SK-N-SH (cell line): ENCODE results near the gene BTK. TPM values are rescaled to one million over a fixed set of nuclear protein-coding genes. Genes with fewer than 3 reads are reported as not detected.
A peak's percentile ranks its signal among the peaks of the same experiment; 100 is the strongest.

Experiments
- CTCF ChIA-PET: fragments of 300-600, 350-600 bp; formaldehyde crosslinking; extraction: SDS; loops from one replicate; lab custom pipeline; 2021; lab: Yijun Ruan, JAX
- POLR2A ChIA-PET: fragments of 350-600 bp; sonication (Branson Sonifier 250); formaldehyde crosslinking; extraction: SDS; loops from one replicate; lab custom pipeline; 2020; ENCODE audit warnings: antibody characterized with exemption, inconsistent platforms; lab: Yijun Ruan, JAX
- DNase-seq: peaks from one replicate; pipeline ENCODE4 v3.0.0; 2012
- H2AFZ ChIP-seq: fragments of 200-600 bp; sonication (generic); 2 replicates; pipeline ENCODE4 v1.8.1; 2016; ENCODE audit warnings: antibody characterized with exemption, mild to moderate bottlenecking, low read depth
- H3F3A ChIP-seq: fragments of 200-600 bp; sonication (generic); replicated peaks from 2 replicates; pipeline ENCODE3; 2016; ENCODE audit warnings: antibody characterized with exemption, mild to moderate bottlenecking; ENCODE audit not compliant: insufficient read depth
- H3K27ac ChIP-seq, 2 experiments: fragments of 200-500 bp in 1 of 2; fragments of 200-600 bp in 1 of 2; sonication (Bioruptor generic) in 1 of 2; sonication (generic), shearing (Covaris generic) in 1 of 2; 2 replicates each; pipeline versions ENCODE4 v1.5.1 to v1.6.1; 2014 to 2016; ENCODE audit warnings: low read depth in 2 of 2, inconsistent platforms in 1 of 2, low read length in 1 of 2, mild to moderate bottlenecking in 1 of 2, mixed read lengths in 1 of 2
- H3K27me3 ChIP-seq: fragments of 200-600 bp; sonication (generic), shearing (Covaris generic); 2 replicates; pipeline ENCODE4 v1.6.1; 2016; ENCODE audit warnings: mixed run types; ENCODE audit not compliant: insufficient read depth
- H3K36me3 ChIP-seq, 2 experiments: fragments of 200-500 bp in 1 of 2; fragments of 200-600 bp in 1 of 2; sonication (Bioruptor generic) in 1 of 2; sonication (generic) in 1 of 2; replicated peaks in 1 of 2; 2 replicates each; pipeline versions ENCODE3 to v1.5.1; 2014 to 2016; ENCODE audit warnings: low read length in 1 of 2, mild to moderate bottlenecking in 1 of 2; ENCODE audit not compliant: insufficient read depth in 2 of 2, control insufficient read depth in 1 of 2
- H3K4me1 ChIP-seq, 2 experiments: fragments of 200-500 bp in 1 of 2; fragments of 200-600 bp in 1 of 2; sonication (Bioruptor generic) in 1 of 2; sonication (generic), shearing (Covaris generic) in 1 of 2; 2 replicates each; pipeline versions ENCODE4 v1.5.1 to v1.6.1; 2014 to 2016; ENCODE audit warnings: low read depth in 1 of 2, low read length in 1 of 2, mixed run types in 1 of 2; ENCODE audit not compliant: insufficient read depth in 2 of 2, control insufficient read depth in 1 of 2
- H3K4me2 ChIP-seq: fragments of 200-600 bp; sonication (generic), shearing (Covaris generic); 2 replicates; pipeline ENCODE4 v1.6.1; 2017; ENCODE audit warnings: mixed run types
- H3K4me3 ChIP-seq, 2 experiments: fragments of 200-500 bp in 1 of 2; fragments of 200-600 bp in 1 of 2; sonication (Bioruptor generic) in 1 of 2; sonication (generic), shearing (Covaris generic) in 1 of 2; 2 replicates each; pipeline versions ENCODE4 v1.5.1 to v1.8.1; 2014 to 2016; ENCODE audit warnings: low read depth in 2 of 2, inconsistent platforms in 1 of 2, low read length in 1 of 2, mild to moderate bottlenecking in 1 of 2, mixed read lengths in 1 of 2, moderate library complexity in 1 of 2
- H3K79me2 ChIP-seq: fragments of 200-600 bp; sonication (generic); 2 replicates; pipeline ENCODE4 v1.8.1; 2017; ENCODE audit warnings: mild to moderate bottlenecking; ENCODE audit not compliant: insufficient read depth
- H3K9ac ChIP-seq: fragments of 200-600 bp; sonication (generic); 2 replicates; pipeline ENCODE4 v1.6.1; 2017; ENCODE audit warnings: mixed run types
- H3K9me2 ChIP-seq: fragments of 200-600 bp; sonication (generic); 2 replicates; pipeline ENCODE4 v1.6.1; 2017; ENCODE audit warnings: mixed run types
- H3K9me3 ChIP-seq: fragments of 200-600 bp; sonication (generic); 2 replicates; pipeline ENCODE4 v1.6.1; 2017; ENCODE audit warnings: mixed run types, mild to moderate bottlenecking, moderate library complexity
- H4K20me1 ChIP-seq: fragments of 200-600 bp; sonication (generic); 2 replicates; pipeline ENCODE4 v1.6.1; 2017; ENCODE audit warnings: mild to moderate bottlenecking, mixed run types; ENCODE audit not compliant: insufficient read depth
- EZH2phosphoT487 ChIP-seq: fragments of 200-600 bp; sonication (generic); IDR thresholded peaks from 2 replicates; pipeline ENCODE4 v1.6.1; 2017; ENCODE audit warnings: low read depth, mixed run types, mild to moderate bottlenecking, antibody characterized with exemption, moderate library complexity, borderline replicate concordance
- FOXJ3 ChIP-seq: sonication (generic); formaldehyde crosslinking; IDR thresholded peaks from 2 replicates; pipeline ENCODE4 v1.5.1; 2020; ENCODE audit warnings: mild to moderate bottlenecking, missing genetic modification reagents
- GABPA ChIP-seq: IDR thresholded peaks from 2 replicates; pipeline ENCODE4 v1.4.0; 2012; ENCODE audit warnings: low read depth, mild to moderate bottlenecking
- GATA2 ChIP-seq: sonication (generic); formaldehyde crosslinking; IDR thresholded peaks from 2 replicates; pipeline ENCODE4 v1.5.0; 2020; ENCODE audit warnings: mild to moderate bottlenecking, missing genetic modification reagents
- MEF2A ChIP-seq: IDR thresholded peaks from 2 replicates; pipeline ENCODE4 v1.4.0; 2012; ENCODE audit warnings: low read depth, borderline replicate concordance
- NFIC ChIP-seq: IDR thresholded peaks from 2 replicates; pipeline ENCODE4 v1.4.0; 2012; ENCODE audit warnings: borderline replicate concordance
- NRF1 ChIP-seq: IDR thresholded peaks from 2 replicates; pipeline ENCODE4 v1.6.1; 2012; ENCODE audit warnings: low read depth, mild to moderate bottlenecking, low read length
- POLR2AphosphoS5 ChIP-seq: IDR thresholded peaks from 2 replicates; pipeline ENCODE4 v1.6.1; 2012; ENCODE audit warnings: low read depth, low read length
- RFX5 ChIP-seq: IDR thresholded peaks from 2 replicates; pipeline ENCODE4 v1.6.1; 2012; ENCODE audit warnings: mild to moderate bottlenecking, improper control_type of control experiment, low read length
- TAF1 ChIP-seq: IDR thresholded peaks from 2 replicates; pipeline ENCODE4 v1.6.1; 2012; ENCODE audit warnings: low read depth, mild to moderate bottlenecking, low read length, moderate library complexity, borderline replicate concordance
- TCF12 ChIP-seq: IDR thresholded peaks from 2 replicates; pipeline ENCODE4 v1.4.0; 2012
- WGBS: methylation state at CpG from one replicate; pipeline ENCODE4 v1.1.6; 2017; ENCODE audit warnings: low lambda C conversion rate; 5-methylcytosine and 5-hydroxymethylcytosine counted together
- polyA plus RNA-seq, 3 experiments: library from polyadenylated mRNA; depleted of rRNA; stranded (reverse); fragments of >200 nt; gene quantifications; 2 replicates each; pipeline ENCODE4 v1.2.3, GENCODE V29; 2012
- TF ChIP-seq, protein P1 (sequence below): fragments of 200-600 bp; sonication (generic); IDR thresholded peaks from 2 replicates; pipeline ENCODE4 v1.6.1; 2017; ENCODE audit warnings: antibody characterized with exemption, mild to moderate bottlenecking, moderate library complexity
- TF ChIP-seq, protein P2 (sequence below): IDR thresholded peaks from 2 replicates; pipeline ENCODE4; 2012
- TF ChIP-seq, protein P3 (sequence below): IDR thresholded peaks from 2 replicates; pipeline ENCODE4 v1.4.0; 2012; ENCODE audit warnings: low read depth, borderline replicate concordance
- TF ChIP-seq, protein P4 (sequence below): fragments of 150-350 bp; IDR thresholded peaks from 2 replicates; pipeline ENCODE4 v1.6.1; 2017; ENCODE audit warnings: antibody characterized with exemption, low read length, low read depth, borderline replicate concordance

Gene BTK
- polyA plus RNA-seq, 1 of the 3 experiments (the other 2 are of a cell fraction), result not detected

DNA sequence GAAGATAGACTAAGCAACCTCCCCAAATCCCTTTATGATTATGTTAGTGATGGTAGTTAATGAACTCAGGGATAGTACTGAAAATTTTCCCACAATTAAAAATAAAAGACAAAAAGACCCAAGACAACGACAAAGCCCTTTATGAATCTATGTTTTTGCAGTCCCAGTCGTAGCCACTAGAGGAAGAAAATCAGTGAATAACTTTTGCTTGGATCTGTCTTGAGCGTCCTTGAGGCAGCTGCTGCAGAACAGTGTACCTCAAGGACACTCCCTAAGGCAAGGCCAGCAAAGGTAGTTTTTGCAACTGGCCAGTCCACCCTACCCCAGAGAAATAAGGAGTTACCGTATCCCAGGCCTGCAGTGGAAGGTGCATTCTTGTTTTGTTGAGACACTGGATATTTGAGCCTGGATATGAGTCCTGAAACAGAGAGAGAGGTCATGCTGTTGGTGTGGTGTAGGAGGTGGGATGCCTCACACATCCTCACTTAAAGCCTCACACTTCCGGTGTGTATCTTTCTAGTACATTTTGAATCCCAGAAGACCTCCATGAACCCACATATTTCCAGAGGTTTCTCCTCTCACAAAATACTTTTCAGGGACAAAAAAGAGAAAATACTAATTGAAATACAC, 28.7 kb downstream of the BTK start:
- CTCF ChIA-PET, result interaction anchor here (1.0 to 1.5 kb wide), 2 partner anchors 10 to 21 kb away, joined by 3 to 4 read pairs; no protein-coding TSS in a partner anchor
- DNase-seq, result no peak
- H3K4me2 ChIP-seq, result no peak overlapping the region
- TF ChIP-seq, protein P1, sequence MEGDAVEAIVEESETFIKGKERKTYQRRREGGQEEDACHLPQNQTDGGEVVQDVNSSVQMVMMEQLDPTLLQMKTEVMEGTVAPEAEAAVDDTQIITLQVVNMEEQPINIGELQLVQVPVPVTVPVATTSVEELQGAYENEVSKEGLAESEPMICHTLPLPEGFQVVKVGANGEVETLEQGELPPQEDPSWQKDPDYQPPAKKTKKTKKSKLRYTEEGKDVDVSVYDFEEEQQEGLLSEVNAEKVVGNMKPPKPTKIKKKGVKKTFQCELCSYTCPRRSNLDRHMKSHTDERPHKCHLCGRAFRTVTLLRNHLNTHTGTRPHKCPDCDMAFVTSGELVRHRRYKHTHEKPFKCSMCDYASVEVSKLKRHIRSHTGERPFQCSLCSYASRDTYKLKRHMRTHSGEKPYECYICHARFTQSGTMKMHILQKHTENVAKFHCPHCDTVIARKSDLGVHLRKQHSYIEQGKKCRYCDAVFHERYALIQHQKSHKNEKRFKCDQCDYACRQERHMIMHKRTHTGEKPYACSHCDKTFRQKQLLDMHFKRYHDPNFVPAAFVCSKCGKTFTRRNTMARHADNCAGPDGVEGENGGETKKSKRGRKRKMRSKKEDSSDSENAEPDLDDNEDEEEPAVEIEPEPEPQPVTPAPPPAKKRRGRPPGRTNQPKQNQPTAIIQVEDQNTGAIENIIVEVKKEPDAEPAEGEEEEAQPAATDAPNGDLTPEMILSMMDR, result peak; percentile 56
- TF ChIP-seq, protein P2, sequence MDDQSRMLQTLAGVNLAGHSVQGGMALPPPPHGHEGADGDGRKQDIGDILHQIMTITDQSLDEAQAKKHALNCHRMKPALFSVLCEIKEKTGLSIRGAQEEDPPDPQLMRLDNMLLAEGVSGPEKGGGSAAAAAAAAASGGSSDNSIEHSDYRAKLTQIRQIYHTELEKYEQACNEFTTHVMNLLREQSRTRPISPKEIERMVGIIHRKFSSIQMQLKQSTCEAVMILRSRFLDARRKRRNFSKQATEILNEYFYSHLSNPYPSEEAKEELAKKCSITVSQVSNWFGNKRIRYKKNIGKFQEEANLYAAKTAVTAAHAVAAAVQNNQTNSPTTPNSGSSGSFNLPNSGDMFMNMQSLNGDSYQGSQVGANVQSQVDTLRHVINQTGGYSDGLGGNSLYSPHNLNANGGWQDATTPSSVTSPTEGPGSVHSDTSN, result no peak
- TF ChIP-seq, all 33 proteins: peak for 1
- POLR2A ChIA-PET, result no interaction called here
- H3K27ac ChIP-seq, result no peak overlapping the region
- no peaks in the 10 kb centered on the region for H3K9me2 ChIP-seq
- no peaks in the 10 kb centered on the region; a peak in 1 of 4 replicates for H3K4me1 ChIP-seq
- no peaks in the 10 kb centered on the region for H3K36me3 ChIP-seq
- H2AFZ ChIP-seq, result no peak overlapping the region
- WGBS, result 22% methylated on average over 5 of the region's 5 CpGs
- peaks cover 30% of the 10 kb centered on the region for H3K27me3 ChIP-seq
- H4K20me1 ChIP-seq, result no peaks in the 10 kb centered on the region
- H3K79me2 ChIP-seq, result no peaks in the 10 kb centered on the region
- H3K9me3 ChIP-seq, result no peaks in the 10 kb centered on the region
- no peak overlapping the region for H3K4me3 ChIP-seq
- H3K9ac ChIP-seq, result no peak overlapping the region
- H3F3A ChIP-seq, result no peaks in the 10 kb centered on the region

DNA sequence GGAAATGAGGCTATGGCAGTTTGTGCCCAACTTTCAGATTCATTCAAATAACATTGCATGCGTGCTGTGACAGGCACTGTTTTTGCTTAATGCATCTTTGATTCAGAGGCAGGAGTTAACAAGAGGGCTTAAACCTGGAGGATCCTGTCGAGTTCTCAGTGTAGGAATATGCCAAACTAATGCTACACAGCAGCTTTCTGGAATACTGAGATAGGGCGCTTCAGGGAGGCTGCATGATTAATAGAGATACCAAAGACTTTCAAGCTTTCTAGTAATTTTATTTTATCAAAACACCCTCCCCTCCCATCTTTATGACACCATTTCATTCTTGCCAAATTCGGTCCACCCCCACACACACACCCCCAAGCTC, 36.8 kb downstream of the BTK start:
- H3K9ac ChIP-seq, result peak overlapping the region; percentile 85

More for the DNA sequence above, 36.8 kb downstream of the BTK start:
- TF ChIP-seq, protein P3, sequence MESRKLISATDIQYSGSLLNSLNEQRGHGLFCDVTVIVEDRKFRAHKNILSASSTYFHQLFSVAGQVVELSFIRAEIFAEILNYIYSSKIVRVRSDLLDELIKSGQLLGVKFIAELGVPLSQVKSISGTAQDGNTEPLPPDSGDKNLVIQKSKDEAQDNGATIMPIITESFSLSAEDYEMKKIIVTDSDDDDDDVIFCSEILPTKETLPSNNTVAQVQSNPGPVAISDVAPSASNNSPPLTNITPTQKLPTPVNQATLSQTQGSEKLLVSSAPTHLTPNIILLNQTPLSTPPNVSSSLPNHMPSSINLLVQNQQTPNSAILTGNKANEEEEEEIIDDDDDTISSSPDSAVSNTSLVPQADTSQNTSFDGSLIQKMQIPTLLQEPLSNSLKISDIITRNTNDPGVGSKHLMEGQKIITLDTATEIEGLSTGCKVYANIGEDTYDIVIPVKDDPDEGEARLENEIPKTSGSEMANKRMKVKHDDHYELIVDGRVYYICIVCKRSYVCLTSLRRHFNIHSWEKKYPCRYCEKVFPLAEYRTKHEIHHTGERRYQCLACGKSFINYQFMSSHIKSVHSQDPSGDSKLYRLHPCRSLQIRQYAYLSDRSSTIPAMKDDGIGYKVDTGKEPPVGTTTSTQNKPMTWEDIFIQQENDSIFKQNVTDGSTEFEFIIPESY, result no peak
- TF ChIP-seq RFX5 (no peak), MEF2A (no peak), GATA2 (no peak), TAF1 (no peak), TCF12 (no peak), GABPA (no peak), POLR2AphosphoS5 (no peak), NFIC (no peak), NRF1 (no peak), EZH2phosphoT487 (no peak), FOXJ3 (CRISPR knock-in tag) (no peak)
- TF ChIP-seq, protein P4, sequence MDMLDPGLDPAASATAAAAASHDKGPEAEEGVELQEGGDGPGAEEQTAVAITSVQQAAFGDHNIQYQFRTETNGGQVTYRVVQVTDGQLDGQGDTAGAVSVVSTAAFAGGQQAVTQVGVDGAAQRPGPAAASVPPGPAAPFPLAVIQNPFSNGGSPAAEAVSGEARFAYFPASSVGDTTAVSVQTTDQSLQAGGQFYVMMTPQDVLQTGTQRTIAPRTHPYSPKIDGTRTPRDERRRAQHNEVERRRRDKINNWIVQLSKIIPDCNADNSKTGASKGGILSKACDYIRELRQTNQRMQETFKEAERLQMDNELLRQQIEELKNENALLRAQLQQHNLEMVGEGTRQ, result no peak
- TF ChIP-seq, all 33 proteins: peak for 0
- Histone ChIP-seq H3K9me3 (no peaks in the 10 kb centered on the region), H3K4me3 (peak overlapping the region; percentile 60 to 82), H3K4me2 (peak overlapping the region; percentile 80), H2AFZ (peak overlapping the region; percentile 80), H3K79me2 (peaks cover 38% of the 10 kb centered on the region), H3K9me2 (no peaks in the 10 kb centered on the region), H3K4me1 (no peaks in the 10 kb centered on the region), H3K36me3 (peaks cover 5 to 7% of the 10 kb centered on the region in 2 experiments), H3K27me3 (peaks cover 12% of the 10 kb centered on the region; the same call in 1 of the 2 replicates), H3F3A (no peaks in the 10 kb centered on the region), H3K27ac (peak overlapping the region in 1 of 2 experiments; percentile 26; a peak in 1 of 4 replicates), H4K20me1 (no peaks in the 10 kb centered on the region)
- DNase-seq, result no peak
- POLR2A ChIA-PET, result interaction anchor here (2.1 kb wide), 1 partner anchor 42 kb away, joined by 15 read pairs; the partner anchor contains the start of gene RPL36A
- WGBS, result 34% methylated on average over 4 of the region's 4 CpGs
- CTCF ChIA-PET, result interaction anchor here (0.9 to 2.4 kb wide), 4 partner anchors 13 to 581 kb away, joined by 3 to 12 read pairs (median 4); partner anchors contain the start of gene RPL36A
